GM12878 (cell line): ENCODE data around the gene C1orf198.

Experiments
- CEBPB ChIP-seq, 2 experiments: fragments of 150-350 bp in 1 of 2; IDR thresholded peaks; 2 replicates each; pipeline ENCODE4 v1.6.1; 2012 to 2014; ENCODE audit warnings: low read depth in 2 of 2, low read length in 2 of 2, borderline replicate concordance in 1 of 2, inconsistent platforms in 1 of 2
- PAX5 ChIP-seq: IDR thresholded peaks from 2 replicates; pipeline ENCODE4 v1.6.1; 2011; ENCODE audit warnings: low read depth, low read length, borderline replicate concordance
- POLR2A ChIP-seq: IDR thresholded peaks from 2 replicates; pipeline ENCODE4 v1.6.1; 2011; ENCODE audit warnings: low read depth, mild to moderate bottlenecking, low read length
- POLR2AphosphoS5 ChIP-seq: IDR thresholded peaks from 2 replicates; pipeline ENCODE4 v1.6.1; 2011; ENCODE audit warnings: mild to moderate bottlenecking, low read length, inconsistent platforms
- TCF12 ChIP-seq: IDR thresholded peaks from 2 replicates; pipeline ENCODE4 v1.6.1; 2011; ENCODE audit warnings: low read depth, mild to moderate bottlenecking, low read length
- ZNF24 ChIP-seq: fragments of 450-650 bp; IDR thresholded peaks from 2 replicates; pipeline ENCODE4 v1.6.1; 2017; ENCODE audit warnings: antibody characterized with exemption, mild to moderate bottlenecking
- TF ChIP-seq, protein P1 (sequence below), 3 experiments: IDR thresholded peaks in 2 of 3; conservative IDR thresholded peaks in 1 of 3; 2 replicates each; pipeline ENCODE4 v1.5.1; 2011; ENCODE audit warnings: low read depth in 3 of 3, low read length in 3 of 3, mild to moderate bottlenecking in 3 of 3, control low read depth in 2 of 3, moderate library complexity in 2 of 3, inconsistent platforms in 1 of 3, mixed read lengths in 1 of 3; ENCODE audit not compliant: control insufficient read depth in 2 of 3, insufficient read depth in 1 of 3; ENCODE audit errors: extremely low read depth in 1 of 3
- TF ChIP-seq, protein P2 (sequence below): fragments of 450-650 bp; IDR thresholded peaks from 2 replicates; pipeline ENCODE4 v1.6.1; 2017; ENCODE audit warnings: mild to moderate bottlenecking, moderate library complexity

DNA sequence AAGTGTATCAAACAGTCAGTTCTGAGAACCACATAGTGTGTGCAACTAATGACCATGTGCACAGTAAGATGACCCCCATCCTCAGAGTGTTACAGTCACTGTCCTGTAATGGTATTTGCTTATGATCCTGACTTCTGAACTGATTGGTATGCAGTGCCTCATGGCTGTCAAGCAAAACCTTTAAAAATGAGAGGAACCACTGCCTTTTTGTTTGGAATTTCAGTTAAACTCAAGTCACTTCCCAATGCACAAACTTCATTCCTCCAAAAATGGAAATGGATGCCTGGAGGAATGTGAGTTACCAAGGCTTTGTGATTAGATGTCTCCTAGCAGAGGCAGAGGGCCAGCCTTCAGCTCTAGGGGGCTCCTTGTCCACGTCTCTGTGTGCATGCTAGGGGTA lies 10.5 kb downstream of the C1orf198 start:
- TF ChIP-seq ZNF24 = no peak
- no peak for TF ChIP-seq CEBPB (IDR thresholded peaks at IDR 0.05; ENCODE audit: borderline replicate concordance in 1 of 2, low read depth in 2 of 2, low read length in 2 of 2)
- TF ChIP-seq, protein P1, sequence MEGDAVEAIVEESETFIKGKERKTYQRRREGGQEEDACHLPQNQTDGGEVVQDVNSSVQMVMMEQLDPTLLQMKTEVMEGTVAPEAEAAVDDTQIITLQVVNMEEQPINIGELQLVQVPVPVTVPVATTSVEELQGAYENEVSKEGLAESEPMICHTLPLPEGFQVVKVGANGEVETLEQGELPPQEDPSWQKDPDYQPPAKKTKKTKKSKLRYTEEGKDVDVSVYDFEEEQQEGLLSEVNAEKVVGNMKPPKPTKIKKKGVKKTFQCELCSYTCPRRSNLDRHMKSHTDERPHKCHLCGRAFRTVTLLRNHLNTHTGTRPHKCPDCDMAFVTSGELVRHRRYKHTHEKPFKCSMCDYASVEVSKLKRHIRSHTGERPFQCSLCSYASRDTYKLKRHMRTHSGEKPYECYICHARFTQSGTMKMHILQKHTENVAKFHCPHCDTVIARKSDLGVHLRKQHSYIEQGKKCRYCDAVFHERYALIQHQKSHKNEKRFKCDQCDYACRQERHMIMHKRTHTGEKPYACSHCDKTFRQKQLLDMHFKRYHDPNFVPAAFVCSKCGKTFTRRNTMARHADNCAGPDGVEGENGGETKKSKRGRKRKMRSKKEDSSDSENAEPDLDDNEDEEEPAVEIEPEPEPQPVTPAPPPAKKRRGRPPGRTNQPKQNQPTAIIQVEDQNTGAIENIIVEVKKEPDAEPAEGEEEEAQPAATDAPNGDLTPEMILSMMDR (IDR thresholded peaks at IDR 0.05 in 2 of 3, conservative IDR thresholded peaks at IDR 0.05 in 1 of 3; ENCODE audit: control insufficient read depth in 2 of 3, extremely low read depth in 1 of 3, insufficient read depth in 1 of 3, low read depth in 3 of 3, low read length in 3 of 3) = no peak
- TF ChIP-seq TCF12 = no peak
- no peak for TF ChIP-seq POLR2AphosphoS5
- TF ChIP-seq, protein P2, sequence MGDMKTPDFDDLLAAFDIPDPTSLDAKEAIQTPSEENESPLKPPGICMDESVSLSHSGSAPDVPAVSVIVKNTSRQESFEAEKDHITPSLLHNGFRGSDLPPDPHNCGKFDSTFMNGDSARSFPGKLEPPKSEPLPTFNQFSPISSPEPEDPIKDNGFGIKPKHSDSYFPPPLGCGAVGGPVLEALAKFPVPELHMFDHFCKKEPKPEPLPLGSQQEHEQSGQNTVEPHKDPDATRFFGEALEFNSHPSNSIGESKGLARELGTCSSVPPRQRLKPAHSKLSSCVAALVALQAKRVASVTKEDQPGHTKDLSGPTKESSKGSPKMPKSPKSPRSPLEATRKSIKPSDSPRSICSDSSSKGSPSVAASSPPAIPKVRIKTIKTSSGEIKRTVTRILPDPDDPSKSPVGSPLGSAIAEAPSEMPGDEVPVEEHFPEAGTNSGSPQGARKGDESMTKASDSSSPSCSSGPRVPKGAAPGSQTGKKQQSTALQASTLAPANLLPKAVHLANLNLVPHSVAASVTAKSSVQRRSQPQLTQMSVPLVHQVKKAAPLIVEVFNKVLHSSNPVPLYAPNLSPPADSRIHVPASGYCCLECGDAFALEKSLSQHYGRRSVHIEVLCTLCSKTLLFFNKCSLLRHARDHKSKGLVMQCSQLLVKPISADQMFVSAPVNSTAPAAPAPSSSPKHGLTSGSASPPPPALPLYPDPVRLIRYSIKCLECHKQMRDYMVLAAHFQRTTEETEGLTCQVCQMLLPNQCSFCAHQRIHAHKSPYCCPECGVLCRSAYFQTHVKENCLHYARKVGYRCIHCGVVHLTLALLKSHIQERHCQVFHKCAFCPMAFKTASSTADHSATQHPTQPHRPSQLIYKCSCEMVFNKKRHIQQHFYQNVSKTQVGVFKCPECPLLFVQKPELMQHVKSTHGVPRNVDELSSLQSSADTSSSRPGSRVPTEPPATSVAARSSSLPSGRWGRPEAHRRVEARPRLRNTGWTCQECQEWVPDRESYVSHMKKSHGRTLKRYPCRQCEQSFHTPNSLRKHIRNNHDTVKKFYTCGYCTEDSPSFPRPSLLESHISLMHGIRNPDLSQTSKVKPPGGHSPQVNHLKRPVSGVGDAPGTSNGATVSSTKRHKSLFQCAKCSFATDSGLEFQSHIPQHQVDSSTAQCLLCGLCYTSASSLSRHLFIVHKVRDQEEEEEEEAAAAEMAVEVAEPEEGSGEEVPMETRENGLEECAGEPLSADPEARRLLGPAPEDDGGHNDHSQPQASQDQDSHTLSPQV = no peak
- no peak for TF ChIP-seq POLR2A
- TF ChIP-seq PAX5 = no peak
